ENCODE data around the gene EAF1.
"Not testable (repeated sequence)": the region's sequence is repeated elsewhere in the genome, so short reads cannot be mapped to it uniquely, and the experiment has no call there.

DNA sequence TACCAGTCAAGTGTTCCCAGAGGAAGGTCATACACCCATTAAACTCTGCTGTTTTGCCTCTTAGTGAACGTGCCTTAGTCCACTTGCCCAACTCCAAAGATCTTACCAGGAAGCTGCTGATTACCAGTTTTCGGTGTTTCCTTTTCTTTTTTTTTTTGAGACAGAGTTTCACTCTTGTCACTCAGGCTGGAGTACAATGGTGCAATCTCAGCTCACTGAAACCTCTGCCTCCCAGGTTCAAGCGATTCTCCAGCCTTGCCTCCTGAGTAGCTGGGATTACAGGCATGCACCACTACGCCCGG, 40.8 kb upstream of the EAF1 start:
- not testable (repeated sequence) for TF ChIP-seq EZH2 (IDR thresholded peaks at IDR 0.05; ENCODE audit: insufficient read depth, poor library complexity, severe bottlenecking); EZH2phosphoT487 (IDR thresholded peaks at IDR 0.05; ENCODE audit: insufficient read depth, low read depth)

All from GM23248 (cell line).